Gastroesophageal sphincter (tissue), 2 donors: ENCODE measurements around the gene ORAI2.
"Not testable (repeated sequence)": the region's sequence is repeated elsewhere in the genome, so short reads cannot be mapped to it uniquely, and the experiment has no call there.

Experiments
- POLR2A ChIP-seq, 2 donors: fragments of 450-650 bp; IDR thresholded peaks; one replicate each; pipeline ENCODE4 v1.6.1; 2017; ENCODE audit warnings: antibody characterized with exemption in 2 of 2, mild to moderate bottlenecking in 2 of 2, moderate library complexity in 1 of 2
- POLR2AphosphoS5 ChIP-seq: sonication (generic); formaldehyde crosslinking; IDR thresholded peaks from one replicate; pipeline ENCODE4 v1.6.1; 2017; ENCODE audit warnings: antibody characterized with exemption

DNA sequence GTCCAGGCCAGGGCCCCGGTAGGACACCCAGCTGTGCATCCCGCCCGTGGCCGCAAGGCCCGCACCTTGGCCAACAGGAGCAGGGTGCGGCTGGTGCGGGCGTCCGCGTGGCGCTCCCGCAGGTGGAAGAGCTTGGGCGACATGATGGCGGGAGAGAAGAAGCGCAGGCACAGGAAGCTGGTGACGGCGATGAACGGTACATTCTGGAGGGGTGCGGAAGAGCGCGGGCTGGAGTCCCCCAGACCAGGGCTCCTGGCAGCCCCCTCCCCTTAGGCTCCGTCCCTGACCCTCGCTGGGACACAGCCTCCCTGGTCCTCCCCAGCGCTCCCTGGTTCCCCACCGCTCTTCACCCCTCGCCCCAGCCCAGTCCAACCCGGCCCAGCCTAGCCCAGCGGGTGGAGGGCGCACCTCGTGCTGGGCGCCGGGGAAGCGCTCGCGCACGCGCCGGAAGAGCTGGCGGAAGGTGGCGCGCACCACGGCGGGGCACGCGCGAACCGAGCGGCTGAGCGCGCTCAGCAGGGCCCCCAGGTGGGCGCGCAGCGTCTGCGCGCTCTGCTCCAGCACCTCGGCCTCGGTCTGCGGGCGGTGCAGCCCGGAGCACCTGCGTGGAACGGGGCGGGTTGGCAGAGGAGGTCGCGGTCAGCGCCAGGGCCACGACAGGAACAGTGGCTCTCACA lies 61.2 kb downstream of the ORAI2 start:
- not testable (repeated sequence) for TF ChIP-seq POLR2A (IDR thresholded peaks at IDR 0.05); POLR2AphosphoS5
